LNCaP clone FGC (cell line): ENCODE results near the gene ANXA9.

Experiments used
- DNase-seq: peaks from one replicate; pipeline ENCODE4 v3.0.0-alpha.2; 2011; ENCODE audit warnings: low read depth
- H3K4me3 ChIP-seq: 2 replicates; pipeline ENCODE4 v1.5.1; 2011; ENCODE audit warnings: mild to moderate bottlenecking, low read depth, low read length, control low read depth
- TF ChIP-seq, protein P1 (sequence below): IDR thresholded peaks from 2 replicates; pipeline ENCODE4 v1.5.1; 2012; ENCODE audit warnings: mild to moderate bottlenecking; ENCODE audit not compliant: control insufficient read depth, insufficient read depth; ENCODE audit errors: extremely low read depth

ANXA9 gene

GRCh38 chr1:150985179-150985825, 3.2 kb downstream of the ANXA9 start:
- no peak overlapping the region for H3K4me3 ChIP-seq
- TF ChIP-seq, protein P1, sequence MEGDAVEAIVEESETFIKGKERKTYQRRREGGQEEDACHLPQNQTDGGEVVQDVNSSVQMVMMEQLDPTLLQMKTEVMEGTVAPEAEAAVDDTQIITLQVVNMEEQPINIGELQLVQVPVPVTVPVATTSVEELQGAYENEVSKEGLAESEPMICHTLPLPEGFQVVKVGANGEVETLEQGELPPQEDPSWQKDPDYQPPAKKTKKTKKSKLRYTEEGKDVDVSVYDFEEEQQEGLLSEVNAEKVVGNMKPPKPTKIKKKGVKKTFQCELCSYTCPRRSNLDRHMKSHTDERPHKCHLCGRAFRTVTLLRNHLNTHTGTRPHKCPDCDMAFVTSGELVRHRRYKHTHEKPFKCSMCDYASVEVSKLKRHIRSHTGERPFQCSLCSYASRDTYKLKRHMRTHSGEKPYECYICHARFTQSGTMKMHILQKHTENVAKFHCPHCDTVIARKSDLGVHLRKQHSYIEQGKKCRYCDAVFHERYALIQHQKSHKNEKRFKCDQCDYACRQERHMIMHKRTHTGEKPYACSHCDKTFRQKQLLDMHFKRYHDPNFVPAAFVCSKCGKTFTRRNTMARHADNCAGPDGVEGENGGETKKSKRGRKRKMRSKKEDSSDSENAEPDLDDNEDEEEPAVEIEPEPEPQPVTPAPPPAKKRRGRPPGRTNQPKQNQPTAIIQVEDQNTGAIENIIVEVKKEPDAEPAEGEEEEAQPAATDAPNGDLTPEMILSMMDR, result no peak
- no peak for DNase-seq

DNA sequence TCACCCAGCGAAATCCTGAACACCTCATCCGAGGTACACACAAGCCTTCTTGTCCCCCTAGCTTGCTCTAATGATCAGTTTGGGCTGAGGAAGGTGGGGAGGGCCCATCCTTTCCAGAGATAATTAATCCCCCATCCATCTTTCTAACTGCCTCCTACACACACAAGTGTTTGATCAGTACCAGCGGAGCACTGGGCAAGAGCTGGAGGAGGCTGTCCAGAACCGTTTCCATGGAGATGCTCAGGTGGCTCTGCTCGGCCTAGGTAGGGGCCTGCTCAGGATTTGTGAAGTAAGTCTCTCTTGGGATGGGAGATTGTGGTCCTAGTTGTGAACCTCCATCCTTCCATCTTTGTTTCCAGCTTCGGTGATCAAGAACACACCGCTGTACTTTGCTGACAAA, 5.8 kb downstream of the ANXA9 start:
- TF ChIP-seq, protein P1, result no peak
- DNase-seq, result no peak
- H3K4me3 ChIP-seq, result no peak overlapping the region

GRCh38 chr1:150992626-150993025, 10.5 kb downstream of the ANXA9 start:
- DNase-seq, result no peak
- TF ChIP-seq, protein P1, result no peak
- H3K4me3 ChIP-seq, result no peak overlapping the region

DNA sequence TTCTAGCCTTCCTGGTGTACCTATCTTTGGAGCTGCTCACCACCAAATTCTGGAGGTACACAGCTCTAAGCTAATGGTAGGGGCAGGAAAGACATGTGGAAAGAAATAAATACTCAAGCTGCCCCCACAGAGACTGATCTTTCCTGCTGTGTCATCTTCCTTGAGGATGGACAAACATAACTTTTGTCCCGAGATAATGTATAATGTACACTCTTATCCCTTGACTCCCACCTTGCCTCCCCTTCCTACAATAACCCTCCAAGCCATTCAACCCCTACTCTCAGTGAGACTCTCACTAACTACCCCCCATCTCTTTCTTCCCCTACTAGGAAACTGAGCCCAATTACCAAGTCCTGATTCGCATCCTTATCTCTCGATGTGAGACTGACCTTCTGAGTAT, 12.2 kb downstream of the ANXA9 start:
- H3K4me3 ChIP-seq, result no peak overlapping the region
- TF ChIP-seq, protein P1, result no peak

GRCh38 chr1:150995460-150995859, 13.4 kb downstream of the ANXA9 start:
- TF ChIP-seq, protein P1, result no peak
- DNase-seq, result no peak
- H3K4me3 ChIP-seq, result no peak overlapping the region

More for the DNA sequence above, 12.2 kb downstream of the ANXA9 start:
- no peak for DNase-seq

DNA sequence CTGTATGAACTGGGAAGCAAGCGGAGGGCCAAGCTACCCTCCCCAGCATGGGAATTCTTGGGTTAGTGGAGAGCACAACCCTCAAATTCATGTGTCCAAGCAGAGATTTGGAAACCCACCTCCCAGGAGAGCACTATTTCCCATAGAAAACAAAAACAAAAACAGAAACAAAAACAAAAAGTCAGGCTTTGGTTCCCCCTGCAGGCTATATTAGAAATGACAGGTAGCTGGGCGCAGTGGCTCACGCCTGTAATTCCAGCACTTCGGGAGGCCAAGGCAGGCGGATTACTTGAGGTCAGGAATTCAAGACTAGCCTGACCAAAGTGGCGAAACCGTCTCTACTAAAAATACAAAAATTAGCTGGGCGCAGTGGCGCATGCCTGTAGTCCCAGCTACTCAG, 13.8 kb downstream of the ANXA9 start:
- no peak for DNase-seq
- H3K4me3 ChIP-seq, result no peak overlapping the region
- TF ChIP-seq, protein P1, result peak; percentile 62
